HFFc6 (cell line): ENCODE results near the gene FYB1. TPM values are rescaled to one million over a fixed set of nuclear protein-coding genes. Genes with fewer than 3 reads are reported as not detected.
A peak's percentile ranks its signal among the peaks of the same experiment; 100 is the strongest.

ENCODE experiments used
- DNase-seq: peaks from one replicate; pipeline ENCODE4 v3.0.0-alpha.2; 2018
- H3K27ac Mint-ChIP-seq: 2 replicates; pipeline ENCODE4 v1.8.0; 2020; ENCODE audit warnings: mild to moderate bottlenecking, mixed read lengths
- H3K27me3 Mint-ChIP-seq: 2 replicates; pipeline ENCODE4 v1.8.0; 2021; ENCODE audit warnings: mild to moderate bottlenecking, moderate library complexity, mixed read lengths; ENCODE audit not compliant: insufficient read depth
- H3K36me3 Mint-ChIP-seq: 2 replicates; pipeline ENCODE4 v1.8.0; 2021; ENCODE audit warnings: low read depth, mixed read lengths
- H3K4me1 Mint-ChIP-seq: 2 replicates; pipeline ENCODE4 v1.8.0; 2020; ENCODE audit warnings: low read depth, mixed read lengths
- H3K4me3 Mint-ChIP-seq: 2 replicates; pipeline ENCODE4 v1.8.0; 2020; ENCODE audit warnings: mild to moderate bottlenecking, moderate library complexity, mixed read lengths
- H3K9me3 Mint-ChIP-seq: 2 replicates; pipeline ENCODE4 v1.8.0; 2020; ENCODE audit warnings: mild to moderate bottlenecking, mixed read lengths
- total RNA-seq, 6 experiments: library from RNA; stranded (reverse); fragmentation: NEBNext Ultra II Directional; extraction: Animal tissue kit (Norgen Biotek cat#: 25700); gene quantifications; 2 replicates in 1 of 6; 3 replicates in 5 of 6; pipeline ENCODE4 v1.2.3, GENCODE V29; 2021
- TF ChIP-seq, protein P1 (sequence below): fragments of 200-600 bp; sonication (generic); IDR thresholded peaks from 2 replicates; pipeline ENCODE4 v1.5.0; 2021; ENCODE audit warnings: antibody characterized with exemption, mild to moderate bottlenecking

Gene FYB1
- total RNA-seq, 6 experiments from 2014 or later: 0.32 to 1.7 (median 0.49) TPM

DNA sequence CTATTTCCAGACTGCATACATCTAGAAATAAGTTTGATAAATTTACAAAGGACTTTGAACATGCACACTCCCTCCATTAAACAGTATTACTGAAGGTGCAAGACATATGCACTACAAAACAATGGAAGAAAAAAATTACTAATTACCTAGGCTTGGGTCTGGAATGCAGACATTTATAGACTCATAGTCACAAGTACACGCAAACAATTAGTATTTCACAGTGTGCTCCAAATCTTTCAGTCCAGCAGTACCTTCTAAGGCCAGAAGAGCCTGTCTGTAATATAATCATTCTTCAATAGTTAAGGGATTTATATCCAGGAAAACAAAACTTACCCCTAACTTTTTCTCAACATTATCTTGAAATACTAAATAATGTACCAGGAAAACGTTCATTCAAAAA is 156.3 kb downstream of the FYB1 start:
- Mint-ChIP-seq H3K4me1 (peaks cover 46% of the 10 kb centered on the region), H3K36me3 (peaks cover 27% of the 10 kb centered on the region), H3K9me3 (peaks cover 9% of the 10 kb centered on the region; the same call in 1 of the 2 replicates), H3K27ac (peak overlapping the region; percentile 2; the same call in 1 of the 2 replicates), H3K4me3 (no peak overlapping the region), H3K27me3 (no peaks in the 10 kb centered on the region)
- TF ChIP-seq, protein P1, sequence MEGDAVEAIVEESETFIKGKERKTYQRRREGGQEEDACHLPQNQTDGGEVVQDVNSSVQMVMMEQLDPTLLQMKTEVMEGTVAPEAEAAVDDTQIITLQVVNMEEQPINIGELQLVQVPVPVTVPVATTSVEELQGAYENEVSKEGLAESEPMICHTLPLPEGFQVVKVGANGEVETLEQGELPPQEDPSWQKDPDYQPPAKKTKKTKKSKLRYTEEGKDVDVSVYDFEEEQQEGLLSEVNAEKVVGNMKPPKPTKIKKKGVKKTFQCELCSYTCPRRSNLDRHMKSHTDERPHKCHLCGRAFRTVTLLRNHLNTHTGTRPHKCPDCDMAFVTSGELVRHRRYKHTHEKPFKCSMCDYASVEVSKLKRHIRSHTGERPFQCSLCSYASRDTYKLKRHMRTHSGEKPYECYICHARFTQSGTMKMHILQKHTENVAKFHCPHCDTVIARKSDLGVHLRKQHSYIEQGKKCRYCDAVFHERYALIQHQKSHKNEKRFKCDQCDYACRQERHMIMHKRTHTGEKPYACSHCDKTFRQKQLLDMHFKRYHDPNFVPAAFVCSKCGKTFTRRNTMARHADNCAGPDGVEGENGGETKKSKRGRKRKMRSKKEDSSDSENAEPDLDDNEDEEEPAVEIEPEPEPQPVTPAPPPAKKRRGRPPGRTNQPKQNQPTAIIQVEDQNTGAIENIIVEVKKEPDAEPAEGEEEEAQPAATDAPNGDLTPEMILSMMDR: peak; percentile 18; the same call in 1 of the 2 replicates
- DNase-seq: no peak

DNA sequence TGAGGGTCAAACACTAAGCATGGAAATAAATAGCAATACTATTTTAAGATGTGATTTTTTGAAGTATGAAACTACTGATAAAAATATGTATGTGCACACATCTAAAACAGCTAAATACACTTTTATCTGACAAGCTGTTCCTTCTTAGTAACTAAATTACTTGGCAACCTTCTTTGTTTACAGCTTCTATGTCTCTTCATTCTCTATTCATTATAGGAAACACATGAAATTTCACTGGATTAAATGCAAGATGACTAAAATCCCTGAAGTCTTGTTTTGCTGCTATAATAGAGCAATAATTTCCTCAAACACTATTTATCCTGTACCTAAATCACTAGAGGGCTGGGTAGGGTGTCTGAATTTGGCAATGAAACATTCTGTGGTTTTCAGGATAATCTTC is 156.8 kb downstream of the FYB1 start:
- TF ChIP-seq, protein P1: no peak
- peaks cover 6% of the 10 kb centered on the region; the same call in 1 of the 2 replicates for H3K9me3 Mint-ChIP-seq
- H3K36me3 Mint-ChIP-seq: peaks cover 22% of the 10 kb centered on the region
- H3K27ac Mint-ChIP-seq: no peak overlapping the region
- H3K27me3 Mint-ChIP-seq: no peaks in the 10 kb centered on the region
- peaks cover 47% of the 10 kb centered on the region for H3K4me1 Mint-ChIP-seq
- no peak for DNase-seq
- no peak overlapping the region for H3K4me3 Mint-ChIP-seq

DNA sequence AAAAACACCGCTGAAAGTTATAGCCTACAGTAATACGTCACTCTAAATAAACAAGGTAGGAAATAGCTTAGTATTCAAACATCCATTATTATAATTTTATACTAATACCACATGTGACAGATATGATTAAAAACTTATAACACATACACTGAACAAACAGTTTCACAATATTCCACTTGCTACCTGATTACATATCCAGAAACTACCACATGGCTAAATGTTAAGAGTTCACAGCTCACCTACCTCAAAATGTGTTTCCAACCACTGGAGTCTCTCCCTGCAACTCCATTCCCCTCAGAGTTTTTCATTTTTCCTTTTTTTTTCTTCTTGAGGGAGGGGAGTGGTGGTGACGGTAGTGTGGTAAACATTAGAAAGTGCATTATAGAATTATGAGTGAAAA is 157.3 kb downstream of the FYB1 start:
- Mint-ChIP-seq H3K4me3 (no peak overlapping the region), H3K9me3 (peaks cover 4% of the 10 kb centered on the region; the same call in 1 of the 2 replicates), H3K4me1 (peaks cover 45% of the 10 kb centered on the region), H3K27me3 (no peaks in the 10 kb centered on the region), H3K36me3 (peaks cover 18% of the 10 kb centered on the region), H3K27ac (no peak overlapping the region)
- TF ChIP-seq, protein P1: no peak
- DNase-seq: no peak

DNA sequence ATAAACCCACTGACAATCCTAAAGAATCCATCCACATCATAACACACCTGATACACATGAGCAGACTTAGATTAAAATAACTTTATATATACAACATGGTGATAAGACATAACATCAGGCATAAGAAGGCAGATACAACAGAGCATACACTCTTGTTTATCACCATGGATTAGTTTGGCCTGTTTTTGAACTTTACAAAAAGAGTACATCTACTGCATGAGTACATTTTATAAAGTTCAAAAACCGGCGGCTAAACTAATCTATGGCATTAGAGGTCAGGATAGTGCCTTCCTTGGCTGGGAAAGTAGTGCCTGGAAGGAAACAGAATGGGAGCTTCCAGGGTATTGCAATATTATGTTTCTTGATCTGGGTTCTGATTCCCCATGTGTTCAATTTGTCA is 160.3 kb downstream of the FYB1 start:
- Mint-ChIP-seq H3K9me3 (no peaks in the 10 kb centered on the region), H3K36me3 (peaks cover 13% of the 10 kb centered on the region; the same call in 1 of the 2 replicates), H3K27ac (no peak overlapping the region), H3K4me3 (no peak overlapping the region), H3K27me3 (no peaks in the 10 kb centered on the region), H3K4me1 (peaks cover 52% of the 10 kb centered on the region)
- TF ChIP-seq, protein P1: no peak
- no peak for DNase-seq

DNA sequence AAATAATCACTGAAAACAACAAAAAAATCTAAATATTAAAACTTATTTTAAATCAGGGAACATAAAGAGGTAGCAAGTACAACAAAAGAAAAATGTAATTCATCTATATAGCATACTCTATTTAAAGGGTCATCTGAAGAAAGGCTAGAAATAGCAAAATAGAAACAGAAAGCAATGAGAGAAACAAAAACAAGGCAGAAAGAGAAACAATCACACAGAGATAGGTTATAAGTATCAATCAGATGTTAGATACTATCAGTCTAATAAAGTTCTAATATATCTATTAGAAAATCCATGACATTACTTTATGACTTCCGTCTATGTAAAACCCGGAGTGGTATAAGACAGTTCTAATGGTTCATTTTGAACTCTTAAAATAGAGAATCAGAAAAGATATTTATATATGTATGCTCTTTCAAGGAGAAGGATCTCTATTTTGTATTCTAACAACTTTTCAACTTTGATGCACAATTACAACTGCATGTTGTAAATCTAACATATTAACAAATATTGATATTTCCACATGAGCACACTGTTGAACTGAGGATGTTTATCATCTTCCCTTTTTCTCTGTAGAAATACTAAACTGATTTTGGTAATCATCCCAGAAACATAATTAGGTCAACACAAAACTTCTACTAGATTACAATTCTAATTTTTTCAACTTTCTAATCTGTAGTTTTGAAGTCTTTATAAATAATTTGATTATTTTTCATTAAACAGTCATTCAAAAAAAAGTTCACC is 161.0 kb downstream of the FYB1 start:
- peak overlapping the region; percentile 45 for H3K4me3 Mint-ChIP-seq
- no peaks in the 10 kb centered on the region for H3K9me3 Mint-ChIP-seq
- no peaks in the 10 kb centered on the region for H3K27me3 Mint-ChIP-seq
- TF ChIP-seq, protein P1: no peak
- no peak for DNase-seq
- H3K4me1 Mint-ChIP-seq: peaks cover 48% of the 10 kb centered on the region
- no peak overlapping the region for H3K27ac Mint-ChIP-seq
- H3K36me3 Mint-ChIP-seq: peaks cover 13% of the 10 kb centered on the region; the same call in 1 of the 2 replicates
